Small intestine (tissue), 7 donors: ENCODE data around the gene KIAA1755. TPM values are rescaled to one million over a fixed set of nuclear protein-coding genes. Genes with fewer than 3 reads are reported as not detected.
A peak's percentile ranks its signal among the peaks of the same experiment; 100 is the strongest.

ENCODE experiments used
- DNase-seq, 2 donors: peaks; one replicate each; pipeline versions ENCODE4 v3.0.0 to v3.0.0-alpha.2; 2013
- FAIRE-seq: peaks from 2 replicates; lab custom pipeline; 2012; peaks lifted over from hg19 to GRCh38; lab: Jason Lieb, UNC
- H3K27ac ChIP-seq, 3 donors: one replicate each; pipeline ENCODE4 v1.5.1; 2013; ENCODE audit warnings: low read length in 2 of 3, mild to moderate bottlenecking in 2 of 3, control low read depth in 1 of 3, inconsistent platforms in 1 of 3, low read depth in 1 of 3, moderate library complexity in 1 of 3
- H3K27me3 ChIP-seq, 3 donors: one replicate each; pipeline ENCODE4 v1.6.1; 2013; ENCODE audit warnings: low read length in 3 of 3, inconsistent platforms in 1 of 3; ENCODE audit not compliant: control insufficient read depth in 3 of 3, insufficient read depth in 3 of 3
- H3K36me3 ChIP-seq, 3 donors: one replicate each; pipeline ENCODE4 v1.6.1; 2013; ENCODE audit warnings: low read length in 3 of 3, inconsistent platforms in 1 of 3, low read depth in 1 of 3, mild to moderate bottlenecking in 1 of 3, moderate library complexity in 1 of 3; ENCODE audit not compliant: control insufficient read depth in 3 of 3, insufficient read depth in 2 of 3
- H3K4me1 ChIP-seq, 3 donors: one replicate each; pipeline ENCODE4 v1.6.1; 2013; ENCODE audit warnings: low read length in 2 of 3, inconsistent platforms in 1 of 3, low read depth in 1 of 3, mild to moderate bottlenecking in 1 of 3, moderate library complexity in 1 of 3; ENCODE audit not compliant: control insufficient read depth in 3 of 3, insufficient read depth in 2 of 3
- H3K4me3 ChIP-seq, 3 donors: one replicate each; pipeline ENCODE4 v1.5.1; 2013; ENCODE audit warnings: low read length in 3 of 3, control low read depth in 1 of 3, inconsistent platforms in 1 of 3, low read depth in 1 of 3, mild to moderate bottlenecking in 1 of 3, moderate library complexity in 1 of 3
- H3K9me3 ChIP-seq, 2 donors: one replicate each; pipeline ENCODE4 v1.6.1; 2013; ENCODE audit warnings: low read depth in 1 of 2, low read length in 1 of 2; ENCODE audit not compliant: control insufficient read depth in 2 of 2, insufficient read depth in 1 of 2
- WGBS, 3 donors: extraction: QIAGEN DNeasy Blood & Tissue Kit; methylation state at CpG; one replicate each; pipeline ENCODE4 v1.1.7; 2013; 5-methylcytosine and 5-hydroxymethylcytosine counted together
- polyA plus RNA-seq, 4 donors: library from polyadenylated mRNA; stranded (reverse) in 3 of 4; unstranded in 1 of 4; fragments of 200-250 nt in 3 of 4; fragments of 120-200 nt in 1 of 4; gene quantifications; one replicate each; pipeline versions ENCODE4 v1.2.1 to v1.2.3, GENCODE V29; 2013
- donor health status: healthy with polysubstance abuse.
- donor health status: control.
- donor health status: control.
- donor health status: Bipolar disorder and iron deficiency.
- donor health status: healthy.

KIAA1755 gene
- polyA plus RNA-seq, 4 donors, result 0.45 to 5.6 (median 1.5) TPM

DNA sequence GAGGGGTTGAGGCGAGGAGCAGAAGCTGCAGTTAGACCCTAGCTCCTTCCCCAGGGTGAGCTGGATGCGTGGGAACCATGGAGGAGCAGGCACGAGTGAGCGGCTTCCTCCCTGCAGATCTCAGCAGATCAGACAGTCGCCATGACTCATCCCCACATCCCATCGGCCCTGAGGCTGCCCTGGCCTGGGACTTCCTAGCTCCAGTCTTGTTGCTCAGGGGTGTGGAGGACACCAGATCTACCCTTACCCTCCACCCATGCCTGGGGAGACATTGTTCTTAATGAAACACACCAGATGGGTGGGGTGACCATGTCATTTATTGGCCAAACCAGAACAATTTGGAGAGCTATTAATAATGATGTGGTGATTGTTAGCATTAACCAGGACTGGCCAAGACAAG lies 59.2 kb downstream of the KIAA1755 start:
- no peaks in the 10 kb centered on the region for H3K9me3 ChIP-seq
- no peak for FAIRE-seq
- no peak overlapping the region for H3K27ac ChIP-seq
- WGBS, 3 donors, result 73 to 78% (median 77%) methylated on average over 6 of the region's 6 CpGs
- no peak overlapping the region for H3K4me3 ChIP-seq
- no peak for DNase-seq
- no peaks in the 10 kb centered on the region for H3K4me1 ChIP-seq
- H3K27me3 ChIP-seq, result no peaks in the 10 kb centered on the region
- no peaks in the 10 kb centered on the region for H3K36me3 ChIP-seq

DNA sequence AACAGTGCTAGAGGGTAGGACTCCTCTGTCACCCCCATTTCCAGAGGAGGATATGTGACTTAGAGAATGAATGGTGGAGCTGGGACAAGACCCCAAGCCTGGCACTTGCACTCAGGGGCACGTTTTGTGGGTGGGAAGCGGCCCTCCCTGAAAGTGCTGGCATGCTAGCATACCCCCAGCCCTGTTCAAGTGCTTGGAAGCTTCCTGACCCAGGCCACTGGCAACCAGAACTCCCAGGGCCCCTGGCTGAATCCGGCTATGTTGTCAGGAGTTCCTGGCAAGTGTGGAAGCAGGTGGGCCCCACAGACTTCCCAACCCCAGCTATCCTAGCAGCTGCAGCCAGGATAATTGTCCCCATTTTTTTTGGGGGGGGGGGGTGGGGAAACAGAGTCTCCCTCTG lies 59.9 kb downstream of the KIAA1755 start:
- DNase-seq (no peak), FAIRE-seq (no peak)
- Histone ChIP-seq H3K4me3 (no peak overlapping the region), H3K27me3 (peaks cover 0 to 1% (median 0%) of the 10 kb centered on the region in 3 donors), H3K27ac (no peak overlapping the region), H3K36me3 (no peaks in the 10 kb centered on the region), H3K4me1 (no peaks in the 10 kb centered on the region), H3K9me3 (no peaks in the 10 kb centered on the region)
- 54 to 74% (median 55%) methylated on average over 3 of the region's 3 CpGs for WGBS, 3 donors

DNA sequence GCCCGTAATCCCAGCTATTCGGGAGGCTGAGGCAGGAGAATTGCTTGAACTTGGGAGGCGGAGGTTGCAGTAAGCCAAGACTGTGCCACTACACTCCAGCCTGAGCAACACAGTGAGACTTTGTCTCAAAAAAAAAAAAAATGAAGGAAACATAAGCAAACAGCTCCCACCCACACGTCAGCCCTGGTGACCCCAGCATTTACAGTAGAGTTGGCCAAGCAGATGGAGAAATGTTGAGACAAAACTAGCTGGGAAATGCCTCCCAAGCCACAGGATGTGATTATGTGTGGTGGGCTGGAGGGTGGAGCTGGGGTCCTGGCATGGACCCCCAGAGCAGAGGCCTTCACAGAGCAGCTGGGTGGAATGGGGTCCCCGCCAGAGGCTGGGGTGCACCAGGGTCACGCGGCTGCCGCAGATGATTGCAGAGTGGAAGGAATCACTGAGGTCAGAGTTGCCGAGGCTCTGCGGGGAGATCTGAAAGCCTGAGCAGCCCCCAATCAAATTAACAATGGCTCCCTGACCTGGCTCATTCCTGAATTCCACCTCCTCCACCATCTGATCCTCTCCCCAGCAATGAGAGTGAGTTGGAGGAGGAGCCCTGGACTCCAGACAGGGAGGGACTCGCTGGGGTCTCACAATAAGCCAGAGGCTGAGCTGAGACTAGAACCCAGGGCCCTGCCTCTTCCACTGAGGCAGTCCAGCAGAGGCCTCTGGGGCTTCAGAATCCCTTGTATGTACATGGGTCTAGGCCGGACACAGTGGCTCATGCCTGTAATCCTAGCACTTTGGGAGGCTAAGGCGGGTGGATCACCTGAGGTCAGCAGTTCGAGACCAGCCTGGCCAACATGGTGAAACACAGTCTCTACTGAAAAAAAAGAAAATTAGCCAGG lies 60.8 kb downstream of the KIAA1755 start:
- H3K27ac ChIP-seq, result no peak overlapping the region
- H3K27me3 ChIP-seq, result peaks cover 0 to 4% (median 0%) of the 10 kb centered on the region in 3 donors
- no peak for FAIRE-seq
- DNase-seq, result no peak
- no peak overlapping the region for H3K4me3 ChIP-seq
- no peaks in the 10 kb centered on the region for H3K4me1 ChIP-seq
- WGBS, 3 donors, result 77 to 88% (median 85%) methylated on average over 14 of the region's 14 CpGs
- no peaks in the 10 kb centered on the region for H3K9me3 ChIP-seq
- no peaks in the 10 kb centered on the region for H3K36me3 ChIP-seq

DNA sequence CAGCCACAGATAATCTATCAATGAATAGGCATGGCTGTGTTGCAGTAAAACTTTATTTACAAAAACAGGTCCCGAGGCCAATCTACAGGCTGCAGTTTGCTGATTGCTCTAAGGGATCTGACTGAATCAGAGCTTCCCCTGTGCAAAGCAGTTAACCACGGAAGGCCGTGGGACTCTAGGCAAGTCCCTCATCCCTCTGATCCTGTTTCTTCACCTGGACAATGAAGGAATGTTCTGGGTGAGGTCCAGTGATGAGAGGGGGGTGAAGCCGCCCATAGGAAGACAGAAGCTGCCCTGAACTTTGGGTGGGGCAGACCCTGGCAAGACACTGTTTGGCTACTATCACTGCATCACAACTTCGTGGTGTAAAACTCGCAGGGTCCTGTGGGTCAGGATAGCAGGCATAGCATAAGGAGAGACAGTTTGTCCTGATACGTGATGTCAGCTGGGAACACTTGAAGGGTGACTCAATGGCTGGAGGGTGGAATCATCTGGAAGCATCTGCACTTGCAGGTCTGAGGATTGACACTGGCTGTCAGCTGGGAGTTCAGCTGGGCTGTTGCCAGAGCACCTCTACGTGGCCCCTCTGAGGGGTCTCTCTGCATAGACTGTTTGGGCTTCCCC lies 62.2 kb downstream of the KIAA1755 start:
- 60 to 73% (median 71%) methylated on average over 8 of the region's 8 CpGs for WGBS, 3 donors
- Histone ChIP-seq H3K36me3 (no peaks in the 10 kb centered on the region), H3K4me3 (no peak overlapping the region), H3K9me3 (no peaks in the 10 kb centered on the region), H3K4me1 (no peaks in the 10 kb centered on the region), H3K27ac (no peak overlapping the region), H3K27me3 (peaks cover 0 to 4% (median 0%) of the 10 kb centered on the region in 3 donors)
- no peak for DNase-seq
- no peak for FAIRE-seq

DNA sequence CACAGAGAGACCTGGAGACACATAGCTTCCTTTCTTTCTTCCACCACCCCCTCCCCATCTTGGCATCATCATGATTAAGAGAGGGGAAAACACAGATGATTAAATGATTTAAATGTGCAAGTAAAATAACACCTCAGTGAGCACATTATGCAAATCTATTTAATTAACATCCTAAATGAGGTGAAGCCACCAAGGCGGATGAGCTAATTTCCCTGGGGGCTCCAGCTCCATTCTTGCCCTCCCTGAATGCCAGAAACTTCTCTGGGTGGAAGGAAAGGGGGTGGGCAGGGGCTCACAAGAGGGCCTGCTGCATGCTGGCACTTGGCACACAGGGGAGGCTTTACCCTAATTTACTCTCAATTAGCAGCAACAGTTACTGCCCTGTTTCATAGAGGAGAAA lies 62.9 kb downstream of the KIAA1755 start:
- H3K9me3 ChIP-seq, result no peaks in the 10 kb centered on the region
- 81 to 89% (median 83%) methylated on average over 1 of the region's 1 CpG for WGBS, 3 donors
- no peaks in the 10 kb centered on the region for H3K4me1 ChIP-seq
- H3K4me3 ChIP-seq, result no peak overlapping the region
- no peaks in the 10 kb centered on the region for H3K36me3 ChIP-seq
- peaks cover 0 to 4% (median 0%) of the 10 kb centered on the region in 3 donors for H3K27me3 ChIP-seq
- FAIRE-seq (no peak), DNase-seq (no peak)
- H3K27ac ChIP-seq, result no peak overlapping the region

DNA sequence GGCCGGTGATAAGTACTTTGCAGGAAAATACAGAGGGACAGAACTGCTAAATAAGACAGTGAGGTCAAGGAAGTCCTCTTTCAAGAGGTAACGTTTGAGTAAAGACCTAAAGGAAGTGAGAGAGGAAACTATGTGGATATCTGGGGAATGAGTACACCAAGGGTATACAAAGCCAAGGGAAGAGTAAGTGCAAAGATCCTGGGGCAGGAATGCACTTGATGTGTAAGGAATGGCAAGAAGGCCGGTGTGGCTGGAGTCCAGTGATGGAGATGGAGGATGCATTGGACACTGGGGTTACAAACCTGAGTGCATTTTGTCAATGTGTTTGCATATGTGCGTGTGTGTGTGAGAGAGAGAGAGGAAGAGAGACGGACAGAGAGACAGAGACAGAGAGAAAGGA lies 63.3 kb downstream of the KIAA1755 start:
- H3K4me1 ChIP-seq, result no peaks in the 10 kb centered on the region
- 69 to 77% (median 73%) methylated on average over 5 of the region's 5 CpGs for WGBS, 3 donors
- H3K4me3 ChIP-seq, result no peak overlapping the region
- H3K9me3 ChIP-seq, result no peaks in the 10 kb centered on the region
- FAIRE-seq, result no peak
- no peaks in the 10 kb centered on the region for H3K36me3 ChIP-seq
- no peak overlapping the region for H3K27ac ChIP-seq
- DNase-seq, result no peak
- peaks cover 0 to 4% (median 0%) of the 10 kb centered on the region in 3 donors for H3K27me3 ChIP-seq

DNA sequence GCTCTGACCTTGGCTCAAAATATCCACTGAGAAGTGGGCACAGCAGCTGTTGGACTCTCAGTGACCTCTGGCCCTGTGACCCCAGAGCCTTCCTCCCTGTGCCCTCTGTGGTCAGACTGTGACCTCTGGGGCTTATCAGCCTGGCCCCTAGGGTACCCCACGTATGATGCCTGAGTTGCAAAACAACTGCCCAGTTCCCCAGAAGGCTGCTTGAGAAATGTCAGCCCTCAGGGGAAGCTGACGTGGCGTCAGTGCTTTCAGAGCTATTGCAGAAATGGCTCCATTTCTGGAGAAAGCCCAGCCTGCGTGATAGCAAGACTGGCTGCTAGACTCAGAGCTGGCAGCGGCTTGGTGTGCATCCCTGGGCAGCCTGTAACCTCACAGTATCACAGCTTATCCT lies 63.9 kb downstream of the KIAA1755 start:
- Histone ChIP-seq H3K9me3 (no peaks in the 10 kb centered on the region), H3K27ac (peak overlapping the region in 1 of 3 donors; percentile 52), H3K4me3 (no peak overlapping the region), H3K36me3 (no peaks in the 10 kb centered on the region), H3K4me1 (no peaks in the 10 kb centered on the region), H3K27me3 (peaks cover 0 to 4% (median 0%) of the 10 kb centered on the region in 3 donors)
- 42 to 66% (median 52%) methylated on average over 5 of the region's 5 CpGs for WGBS, 3 donors
- FAIRE-seq (no peak), DNase-seq (no peak)

DNA sequence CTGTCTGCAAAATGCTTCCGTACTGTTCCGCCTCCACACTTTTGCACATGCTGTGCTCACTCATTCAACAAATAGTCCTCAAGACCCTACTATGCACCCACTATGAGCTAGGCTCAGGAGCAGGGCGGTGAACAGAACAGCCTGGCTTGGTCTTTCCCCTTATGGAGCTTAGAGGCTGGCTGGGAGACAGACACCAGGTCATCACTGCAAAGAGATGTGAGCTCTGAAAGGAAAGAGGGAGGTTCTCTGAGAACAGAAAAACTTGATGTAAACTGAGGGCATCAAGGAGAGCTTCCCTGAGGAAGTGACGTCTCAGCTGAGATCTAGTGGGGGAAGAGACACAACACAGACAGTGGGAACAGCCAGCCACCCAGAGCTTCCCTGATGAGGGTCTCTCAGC lies 64.5 kb downstream of the KIAA1755 start:
- WGBS, 3 donors, result 85 to 89% (median 87%) methylated on average over 4 of the region's 4 CpGs
- DNase-seq (no peak), FAIRE-seq (no peak)
- Histone ChIP-seq H3K4me1 (no peaks in the 10 kb centered on the region), H3K27me3 (peaks cover 0 to 4% (median 0%) of the 10 kb centered on the region in 3 donors), H3K9me3 (no peaks in the 10 kb centered on the region), H3K36me3 (no peaks in the 10 kb centered on the region), H3K4me3 (no peak overlapping the region), H3K27ac (peak overlapping the region in 1 of 3 donors; percentile 52)
